Endothelial cell of umbilical vein (primary cell): ENCODE measurements around the gene STX16. TPM values are rescaled to one million over a fixed set of nuclear protein-coding genes. Genes with fewer than 3 reads are reported as not detected.

Experiments
- BruUV-seq: library from RNA; stranded (reverse); fragments of 400-500 nt; replicated peaks from 2 replicates; lab custom pipeline; 2021; lab: Mats Ljungman, UMichigan
- CTCF ChIA-PET: fragments of 300-600, 350-600 bp; sonication (Branson Sonifier 250); formaldehyde crosslinking; loops from one replicate; lab custom pipeline; 2021; ENCODE audit warnings: antibody characterized with exemption, inconsistent platforms; lab: Charles Lee
- POLR2A ChIA-PET: fragments of 300-600, 350-600 bp; sonication (Branson Sonifier 250); formaldehyde crosslinking; loops from one replicate; lab custom pipeline; 2021; ENCODE audit warnings: antibody characterized with exemption, inconsistent platforms; lab: Charles Lee
- DNase-seq: peaks from one replicate; pipeline ENCODE4 v3.0.0-alpha.2; 2011; ENCODE audit warnings: low read depth, low spot score
- FAIRE-seq: peaks from 2 replicates; lab custom pipeline; 2011; peaks lifted over from hg19 to GRCh38; lab: Jason Lieb, UNC
- H2AFZ ChIP-seq: 2 replicates; pipeline ENCODE4 v1.6.0; 2012; ENCODE audit warnings: low read depth, low read length, control low read depth, inconsistent platforms
- H3K27ac ChIP-seq: 2 replicates; pipeline ENCODE4 v1.5.1; 2011; ENCODE audit warnings: low read depth, mild to moderate bottlenecking, control low read depth, low read length, moderate library complexity; ENCODE audit not compliant: insufficient read depth
- H3K27me3 ChIP-seq, 2 experiments: 2 replicates each; pipeline versions ENCODE4 v1.6.0 to v1.6.1; 2011; ENCODE audit warnings: low read length in 2 of 2, mixed read lengths in 1 of 2; ENCODE audit not compliant: control insufficient read depth in 2 of 2, insufficient read depth in 2 of 2
- H3K36me3 ChIP-seq, 2 experiments: 2 replicates in 1 of 2; 3 replicates in 1 of 2; pipeline ENCODE4 v1.5.1; 2011; ENCODE audit warnings: low read length in 2 of 2, mild to moderate bottlenecking in 1 of 2, moderate library complexity in 1 of 2; ENCODE audit not compliant: control insufficient read depth in 2 of 2, insufficient read depth in 2 of 2; ENCODE audit errors: extremely low read depth in 1 of 2
- H3K4me1 ChIP-seq: 3 replicates; pipeline ENCODE4 v1.5.1; 2011; ENCODE audit warnings: mild to moderate bottlenecking, low read length; ENCODE audit not compliant: control insufficient read depth, insufficient read depth; ENCODE audit errors: extremely low read depth
- H3K4me2 ChIP-seq: 2 replicates; pipeline ENCODE4 v1.6.1; 2011; ENCODE audit warnings: low read length, control low read depth, mixed read lengths; ENCODE audit not compliant: insufficient read depth
- H3K4me3 ChIP-seq, 3 experiments: fragments of 200-600 bp in 1 of 3; sonication (generic), shearing (Covaris generic) in 1 of 3; replicated peaks in 1 of 3; 2 replicates each; pipeline ENCODE4 v1.5.1; 2011 to 2016; ENCODE audit warnings: control low read depth in 3 of 3, low read length in 3 of 3, mild to moderate bottlenecking in 2 of 3, inconsistent platforms in 1 of 3, low read depth in 1 of 3, moderate library complexity in 1 of 3; ENCODE audit not compliant: insufficient read depth in 1 of 3
- H3K79me2 ChIP-seq: 2 replicates; pipeline ENCODE4 v1.6.0; 2012; ENCODE audit warnings: low read length, inconsistent platforms; ENCODE audit not compliant: control insufficient read depth, insufficient read depth
- H3K9ac ChIP-seq: replicated peaks from 2 replicates; pipeline ENCODE3; 2011; ENCODE audit warnings: low read length, control low read depth; ENCODE audit not compliant: insufficient read depth; ENCODE audit errors: extremely low read depth
- H3K9me1 ChIP-seq: replicated peaks from 3 replicates; pipeline ENCODE4 v1.6.0; 2011; ENCODE audit warnings: mild to moderate bottlenecking, low read length; ENCODE audit not compliant: control insufficient read depth, insufficient read depth; ENCODE audit errors: extremely low read depth
- H3K9me3 ChIP-seq: replicated peaks from 2 replicates; pipeline ENCODE4 v1.5.1; 2012; ENCODE audit warnings: low read length, inconsistent platforms; ENCODE audit not compliant: control insufficient read depth, insufficient read depth
- H4K20me1 ChIP-seq: replicated peaks from 2 replicates; pipeline ENCODE3; 2011; ENCODE audit warnings: mild to moderate bottlenecking, low read length; ENCODE audit not compliant: control insufficient read depth, insufficient read depth; ENCODE audit errors: extremely low read depth
- EZH2 ChIP-seq: IDR thresholded peaks from 2 replicates; pipeline ENCODE4 v1.6.1; 2012; ENCODE audit warnings: borderline replicate concordance, low read depth, mild to moderate bottlenecking, moderate library complexity, low read length, inconsistent platforms; ENCODE audit not compliant: severe bottlenecking
- FOS ChIP-seq: IDR thresholded peaks from 2 replicates; pipeline ENCODE4 v1.6.1; 2011; ENCODE audit warnings: mild to moderate bottlenecking, low read length, moderate library complexity, borderline replicate concordance; ENCODE audit not compliant: insufficient read depth
- GATA2 ChIP-seq: IDR thresholded peaks from 2 replicates; pipeline ENCODE4 v1.7.0; 2011; ENCODE audit warnings: low read depth, mild to moderate bottlenecking, moderate library complexity, mixed read lengths, low read length; ENCODE audit not compliant: insufficient read length, insufficient read depth
- JUN ChIP-seq: IDR thresholded peaks from 2 replicates; pipeline ENCODE4 v1.6.1; 2011; ENCODE audit warnings: borderline replicate concordance, low read depth; ENCODE audit not compliant: insufficient read length, insufficient read depth
- MYC ChIP-seq: IDR thresholded peaks from one replicate; pipeline ENCODE4 v1.6.1; 2011; ENCODE audit warnings: mild to moderate bottlenecking, low read depth, low read length
- POLR2A ChIP-seq: IDR thresholded peaks from 2 replicates; pipeline ENCODE4 v1.6.1; 2012; ENCODE audit warnings: low read depth, mild to moderate bottlenecking, control low read depth, low read length
- POLR2AphosphoS5 ChIP-seq: IDR thresholded peaks from 2 replicates; pipeline ENCODE4 v1.6.1; 2012; ENCODE audit warnings: low read depth, mild to moderate bottlenecking, control low read depth, low read length, moderate library complexity; ENCODE audit not compliant: insufficient read depth
- dilution Hi-C: fragments of 300-500 bp; cut with MboI; formaldehyde crosslinking; loops from one replicate; pipeline ENCODE4 v1.15.0; 2019; ENCODE audit warnings: low sequenced_read_pairs; ENCODE audit not compliant: extremely low pct_ligation_motif_present
- intact Hi-C: fragments of 100-400 bp; cut with micrococcal nuclease; formaldehyde crosslinking; loops from one replicate; pipeline ENCODE4 v1.10.0; 2022
- polyA plus RNA-seq, 4 experiments: library from polyadenylated mRNA; depleted of rRNA in 3 of 4; stranded (reverse) in 3 of 4; unstranded in 1 of 4; fragments of >200 nt; gene quantifications; 2 replicates each; pipeline versions ENCODE4 v1.2.1 to v1.2.3, GENCODE V29; 2011 to 2012; ENCODE audit warnings: missing spikeins in 1 of 4
- total RNA-seq: library from RNA; stranded (reverse); gene quantifications from 2 replicates; pipeline ENCODE4 v1.2.3, GENCODE V29; 2021
- TF ChIP-seq, protein P1 (sequence below): IDR thresholded peaks from 2 replicates; pipeline ENCODE4 v1.6.1; 2011; ENCODE audit not compliant: insufficient read depth, insufficient read length
- TF ChIP-seq, protein P2 (sequence below), 2 donors: IDR thresholded peaks; 1 replicate in 1 of 2; 2 replicates in 1 of 2; pipeline ENCODE4 v1.5.1; 2011; ENCODE audit warnings: low read length in 2 of 2, mild to moderate bottlenecking in 2 of 2, moderate library complexity in 2 of 2, control low read depth in 1 of 2, inconsistent platforms in 1 of 2, low read depth in 1 of 2; ENCODE audit not compliant: insufficient read depth in 1 of 2; ENCODE audit errors: extremely low read depth in 1 of 2

The STX16 gene
- total and polyA plus RNA-seq, 2 donors (not counting 3 experiments of a cell fraction or from before 2014, with no cell fraction given), result 43.1 to 63.5 TPM

DNA sequence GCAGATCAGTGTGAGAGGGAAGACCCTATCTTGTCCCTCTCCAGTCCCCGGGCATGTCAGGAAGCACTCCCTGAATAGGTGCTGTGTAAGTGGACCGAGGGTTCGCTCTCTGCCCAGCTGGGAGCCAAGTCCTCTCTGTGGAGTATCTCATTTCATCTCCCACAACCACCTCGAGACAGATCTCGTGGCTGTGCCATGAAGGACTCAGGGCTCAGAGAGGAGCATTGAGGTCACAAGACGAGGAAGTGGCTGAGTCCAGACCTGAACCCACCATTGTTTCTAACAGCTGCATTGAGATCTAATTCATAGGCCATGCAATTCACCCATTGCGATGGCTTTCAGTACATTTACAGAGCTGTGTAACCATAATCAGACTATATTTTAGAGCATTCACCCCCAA, 34.7 kb upstream of the STX16 start:
- BruUV-seq, result no TSS peak
- dilution Hi-C loops, result loop anchor here (25.0 kb wide), 1 partner anchor 221 kb away; no protein-coding TSS in a partner anchor
- POLR2A ChIA-PET, result no interaction called here
- H3K9ac ChIP-seq, result no peak overlapping the region
- FAIRE-seq (no peak), DNase-seq (no peak)
- no peak overlapping the region for H2AFZ ChIP-seq
- TF ChIP-seq FOS, result no peak
- no peak for TF ChIP-seq MYC
- no peak for TF ChIP-seq POLR2A
- no peak for TF ChIP-seq JUN
- TF ChIP-seq POLR2AphosphoS5, result no peak
- TF ChIP-seq, protein P1, sequence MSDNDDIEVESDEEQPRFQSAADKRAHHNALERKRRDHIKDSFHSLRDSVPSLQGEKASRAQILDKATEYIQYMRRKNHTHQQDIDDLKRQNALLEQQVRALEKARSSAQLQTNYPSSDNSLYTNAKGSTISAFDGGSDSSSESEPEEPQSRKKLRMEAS, result no peak
- TF ChIP-seq, protein P2, sequence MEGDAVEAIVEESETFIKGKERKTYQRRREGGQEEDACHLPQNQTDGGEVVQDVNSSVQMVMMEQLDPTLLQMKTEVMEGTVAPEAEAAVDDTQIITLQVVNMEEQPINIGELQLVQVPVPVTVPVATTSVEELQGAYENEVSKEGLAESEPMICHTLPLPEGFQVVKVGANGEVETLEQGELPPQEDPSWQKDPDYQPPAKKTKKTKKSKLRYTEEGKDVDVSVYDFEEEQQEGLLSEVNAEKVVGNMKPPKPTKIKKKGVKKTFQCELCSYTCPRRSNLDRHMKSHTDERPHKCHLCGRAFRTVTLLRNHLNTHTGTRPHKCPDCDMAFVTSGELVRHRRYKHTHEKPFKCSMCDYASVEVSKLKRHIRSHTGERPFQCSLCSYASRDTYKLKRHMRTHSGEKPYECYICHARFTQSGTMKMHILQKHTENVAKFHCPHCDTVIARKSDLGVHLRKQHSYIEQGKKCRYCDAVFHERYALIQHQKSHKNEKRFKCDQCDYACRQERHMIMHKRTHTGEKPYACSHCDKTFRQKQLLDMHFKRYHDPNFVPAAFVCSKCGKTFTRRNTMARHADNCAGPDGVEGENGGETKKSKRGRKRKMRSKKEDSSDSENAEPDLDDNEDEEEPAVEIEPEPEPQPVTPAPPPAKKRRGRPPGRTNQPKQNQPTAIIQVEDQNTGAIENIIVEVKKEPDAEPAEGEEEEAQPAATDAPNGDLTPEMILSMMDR (IDR thresholded peaks at IDR 0.05; ENCODE audit: extremely low read depth in 1 of 2, insufficient read depth in 1 of 2, low read depth in 1 of 2, low read length in 2 of 2), result no peak
- no peak for TF ChIP-seq EZH2
- no peak for TF ChIP-seq GATA2
- no peaks in the 10 kb centered on the region for H3K4me1 ChIP-seq
- no peak overlapping the region for H3K4me3 ChIP-seq
- H3K79me2 ChIP-seq, result no peaks in the 10 kb centered on the region
- no peaks in the 10 kb centered on the region for H3K9me1 ChIP-seq
- no peak overlapping the region for H3K27ac ChIP-seq
- CTCF ChIA-PET, result no interaction called here
- H4K20me1 ChIP-seq, result no peaks in the 10 kb centered on the region
- no peaks in the 10 kb centered on the region for H3K9me3 ChIP-seq
- intact Hi-C loops, result no loop called here
- H3K36me3 ChIP-seq, result no peaks in the 10 kb centered on the region
- H3K4me2 ChIP-seq, result no peak overlapping the region
- peaks cover 0 to 5% of the 10 kb centered on the region in 2 experiments for H3K27me3 ChIP-seq
